Stimulated activated naive CD8-positive, alpha-beta T cell treated with anti-CD3 and anti-CD28 coated beads, Interleukin-15, Interleukin-2, amounts not matched to agents 100 ng/mL and 50 ng/mL, for 24 hours (primary cell): Measurements from ENCODE around the gene PPP1R36.

ENCODE experiments used
- H3K27ac Mint-ChIP-seq: one replicate; pipeline ENCODE4 v1.8.0; 2021; ENCODE audit warnings: mild to moderate bottlenecking, mixed read lengths
- H3K27me3 Mint-ChIP-seq: one replicate; pipeline ENCODE4 v1.8.0; 2021; ENCODE audit warnings: mixed read lengths
- H3K36me3 Mint-ChIP-seq: one replicate; pipeline ENCODE4 v1.8.0; 2021; ENCODE audit warnings: low read depth, mixed read lengths
- H3K4me1 Mint-ChIP-seq: one replicate; pipeline ENCODE4 v1.8.0; 2021; ENCODE audit warnings: low read depth, mixed read lengths
- H3K4me3 Mint-ChIP-seq: one replicate; pipeline ENCODE4 v1.8.0; 2021; ENCODE audit warnings: mild to moderate bottlenecking, mixed read lengths
- H3K9me3 Mint-ChIP-seq: one replicate; pipeline ENCODE4 v1.8.0; 2021; ENCODE audit warnings: mixed read lengths

The PPP1R36 gene, protein sequence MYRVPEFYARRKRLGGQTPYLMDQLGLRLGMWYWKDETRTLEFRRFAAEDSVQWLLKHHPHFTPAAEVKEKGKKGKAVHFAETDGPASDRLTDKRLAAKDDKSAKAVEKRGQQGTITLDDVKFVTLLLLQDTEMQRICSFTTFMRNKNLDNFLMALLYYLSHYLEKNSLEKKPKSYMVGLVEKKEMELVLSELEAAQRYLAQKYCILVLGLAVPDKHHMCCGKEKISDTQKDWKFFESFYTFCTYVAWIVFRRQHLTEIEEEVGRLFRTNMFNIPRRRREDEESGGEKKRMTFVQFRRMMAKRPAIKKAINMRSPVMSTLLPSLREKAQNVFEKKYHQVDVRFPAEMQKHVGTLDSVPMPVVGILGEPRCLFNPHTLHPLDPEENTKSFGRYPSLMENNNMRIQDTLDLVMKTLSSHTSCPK

DNA sequence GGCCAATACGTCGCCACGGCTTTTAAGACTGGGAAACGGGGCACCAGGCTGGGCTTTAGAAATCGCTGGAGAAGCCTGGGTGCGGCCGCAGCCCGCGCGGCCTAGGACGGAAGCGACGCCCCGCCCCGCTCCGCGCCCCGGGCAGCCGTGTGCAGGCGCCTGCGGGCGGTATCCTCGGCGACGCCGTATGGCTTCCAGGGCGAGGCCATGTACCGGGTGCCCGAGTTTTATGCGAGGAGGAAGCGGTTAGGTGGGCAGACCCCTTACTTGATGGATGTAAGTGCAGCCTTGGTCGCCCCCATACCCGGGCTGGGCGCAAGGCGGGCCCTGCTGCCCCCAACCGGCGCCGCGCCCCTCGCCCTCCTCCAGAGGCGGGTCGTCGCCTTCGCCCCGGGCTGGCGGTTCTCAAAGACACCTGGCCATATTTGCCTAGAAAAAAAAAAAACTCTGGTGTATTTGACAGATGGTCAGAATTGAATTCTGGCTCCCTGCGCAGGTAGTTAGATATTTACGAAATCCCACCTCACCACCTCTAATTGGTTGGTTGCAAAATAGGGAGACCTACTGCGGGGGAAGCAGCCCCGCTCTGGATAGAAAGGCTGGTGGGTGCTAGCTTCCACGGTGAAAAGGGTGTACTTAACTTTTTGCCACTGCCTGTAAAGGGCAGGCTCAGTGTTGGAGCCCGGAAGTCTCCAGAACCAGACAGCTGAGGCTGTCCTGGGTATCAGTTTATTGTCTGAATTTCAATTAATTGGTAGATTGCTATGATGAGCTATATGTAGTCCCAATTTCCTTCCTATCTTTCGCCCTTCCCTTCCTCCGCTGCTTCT, at the start of gene PPP1R36:
Gene PPP1R36 (plus strand): TSS at position 171 of the 830 bp plus-strand sequence. CDS start 37 bp downstream, at position 208.
- Mint-ChIP-seq H3K27me3 (peaks cover 29% of the 10 kb centered on the region), H3K36me3 (no peaks in the 10 kb centered on the region), H3K27ac (no peak within 1 kb of the TSS), H3K4me3 (peak within 1 kb of the TSS; percentile 66), H3K9me3 (no peaks in the 10 kb centered on the region), H3K4me1 (peaks cover 13% of the 10 kb centered on the region)

DNA sequence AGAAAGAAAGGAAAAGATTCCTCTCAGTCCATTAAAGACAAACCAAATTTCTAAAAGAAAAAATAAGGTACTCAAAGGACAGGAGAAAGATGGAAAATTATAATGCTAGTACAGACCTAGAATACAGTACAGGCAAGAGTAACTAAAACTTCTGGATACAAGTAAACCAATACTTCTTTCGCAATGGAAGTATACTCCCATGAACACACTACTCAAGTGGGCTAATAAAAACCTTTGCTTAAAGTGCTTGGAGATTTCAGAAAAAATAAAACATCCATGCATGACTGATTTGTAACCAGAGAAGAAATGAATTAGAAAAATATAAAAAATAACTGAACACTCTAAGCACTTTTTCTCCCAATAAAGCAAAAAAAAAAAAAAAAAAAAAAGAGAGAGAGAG, 49.7 kb upstream of the PPP1R36 start:
- Mint-ChIP-seq H3K27me3 (no peaks in the 10 kb centered on the region), H3K36me3 (peaks cover 40% of the 10 kb centered on the region), H3K4me3 (peak overlapping the region; percentile 51), H3K4me1 (peaks cover 65% of the 10 kb centered on the region), H3K27ac (peak overlapping the region; percentile 99), H3K9me3 (no peaks in the 10 kb centered on the region)

DNA sequence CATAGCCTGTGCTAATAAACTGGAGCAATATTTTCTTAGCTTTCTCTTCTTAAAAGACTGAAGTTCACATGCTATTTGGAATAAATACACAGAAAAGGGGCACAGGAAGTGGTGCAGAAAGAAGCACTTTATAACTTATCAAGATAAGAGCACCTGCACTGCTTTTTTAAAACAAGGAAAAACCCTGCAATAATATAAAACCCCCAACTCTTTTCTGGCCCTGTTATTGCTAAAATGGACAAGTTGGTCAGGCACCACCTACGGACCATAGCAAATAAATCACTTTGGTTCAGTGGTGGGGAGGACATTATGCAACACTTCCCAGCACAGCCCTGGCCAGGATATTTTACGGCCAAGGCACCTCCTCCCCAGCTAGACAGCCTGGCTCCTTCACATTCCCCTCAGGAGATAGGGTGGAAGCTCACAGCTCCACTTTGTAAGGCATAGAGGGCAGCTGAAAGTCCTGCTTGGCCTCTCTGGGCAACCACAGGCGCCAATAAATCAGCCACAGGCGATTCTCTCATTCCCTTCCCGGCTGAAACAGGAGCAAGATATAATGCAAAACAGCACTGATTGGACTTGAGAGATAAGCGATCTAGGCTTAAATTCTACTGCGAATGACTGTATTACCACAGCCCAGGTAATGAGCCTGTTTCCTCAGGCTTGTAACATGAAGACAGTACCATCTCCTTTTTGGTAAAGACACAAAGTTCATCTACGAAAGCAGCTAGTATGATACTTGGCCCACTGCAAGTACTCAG, 48.2 kb upstream of the PPP1R36 start:
- peak overlapping the region; percentile 99 for H3K4me3 Mint-ChIP-seq
- H3K27ac Mint-ChIP-seq: peak overlapping the region; percentile 99
- no peaks in the 10 kb centered on the region for H3K9me3 Mint-ChIP-seq
- H3K27me3 Mint-ChIP-seq: no peaks in the 10 kb centered on the region
- peaks cover 72% of the 10 kb centered on the region for H3K4me1 Mint-ChIP-seq
- H3K36me3 Mint-ChIP-seq: peaks cover 41% of the 10 kb centered on the region

DNA sequence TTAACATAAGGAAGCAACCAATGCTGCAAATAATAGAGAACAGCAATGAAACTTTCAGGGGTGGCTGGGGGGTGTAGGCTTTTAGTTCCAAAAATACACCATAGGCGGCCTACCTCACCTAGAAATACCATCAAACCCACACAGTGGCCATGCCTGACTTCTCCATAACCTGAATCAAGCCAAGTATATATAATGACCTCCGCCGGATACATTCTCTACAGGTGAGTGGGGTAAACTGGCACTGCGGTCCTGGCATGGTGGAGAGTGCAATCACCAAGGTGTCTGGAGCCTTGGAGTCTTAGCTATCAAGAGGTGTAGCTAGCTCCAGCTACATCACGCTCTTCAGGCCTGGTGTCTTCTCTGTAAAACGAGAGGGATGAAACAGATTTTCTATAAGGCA, 47.3 kb upstream of the PPP1R36 start:
- Mint-ChIP-seq H3K9me3 (no peaks in the 10 kb centered on the region), H3K4me1 (peaks cover 72% of the 10 kb centered on the region), H3K36me3 (peaks cover 39% of the 10 kb centered on the region), H3K27me3 (no peaks in the 10 kb centered on the region), H3K27ac (peak overlapping the region; percentile 99), H3K4me3 (peak overlapping the region; percentile 99)

DNA sequence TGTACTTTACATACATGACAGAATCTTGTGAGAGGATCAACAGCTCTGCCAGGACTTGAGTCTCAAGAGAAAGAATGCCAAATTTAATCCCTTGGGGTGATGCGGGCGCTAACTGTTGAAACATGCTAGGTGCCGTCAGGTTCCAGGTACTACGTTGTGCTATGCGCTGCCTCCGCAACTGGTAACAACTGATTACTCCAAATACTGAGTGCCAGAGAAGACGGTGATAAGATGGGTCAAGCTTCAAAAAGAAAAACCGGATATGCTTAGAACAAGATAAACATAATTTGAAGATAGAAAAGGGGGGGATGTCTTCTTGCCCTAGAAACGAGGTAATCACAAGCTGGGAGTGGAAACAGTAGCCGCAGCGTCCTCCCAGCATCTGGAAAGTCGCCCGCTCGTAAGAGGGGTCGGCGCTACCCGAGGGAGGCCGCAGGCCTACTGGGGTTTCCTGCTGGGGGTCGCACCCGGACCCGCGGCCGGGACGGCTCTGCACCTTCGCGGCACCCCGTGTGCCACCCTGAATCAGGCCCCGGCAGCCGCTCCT, 46.8 kb upstream of the PPP1R36 start:
- H3K9me3 Mint-ChIP-seq: no peaks in the 10 kb centered on the region
- peak overlapping the region; percentile 99 for H3K27ac Mint-ChIP-seq
- no peaks in the 10 kb centered on the region for H3K27me3 Mint-ChIP-seq
- peak overlapping the region; percentile 99 for H3K4me3 Mint-ChIP-seq
- H3K4me1 Mint-ChIP-seq: peaks cover 72% of the 10 kb centered on the region
- peaks cover 39% of the 10 kb centered on the region for H3K36me3 Mint-ChIP-seq

DNA sequence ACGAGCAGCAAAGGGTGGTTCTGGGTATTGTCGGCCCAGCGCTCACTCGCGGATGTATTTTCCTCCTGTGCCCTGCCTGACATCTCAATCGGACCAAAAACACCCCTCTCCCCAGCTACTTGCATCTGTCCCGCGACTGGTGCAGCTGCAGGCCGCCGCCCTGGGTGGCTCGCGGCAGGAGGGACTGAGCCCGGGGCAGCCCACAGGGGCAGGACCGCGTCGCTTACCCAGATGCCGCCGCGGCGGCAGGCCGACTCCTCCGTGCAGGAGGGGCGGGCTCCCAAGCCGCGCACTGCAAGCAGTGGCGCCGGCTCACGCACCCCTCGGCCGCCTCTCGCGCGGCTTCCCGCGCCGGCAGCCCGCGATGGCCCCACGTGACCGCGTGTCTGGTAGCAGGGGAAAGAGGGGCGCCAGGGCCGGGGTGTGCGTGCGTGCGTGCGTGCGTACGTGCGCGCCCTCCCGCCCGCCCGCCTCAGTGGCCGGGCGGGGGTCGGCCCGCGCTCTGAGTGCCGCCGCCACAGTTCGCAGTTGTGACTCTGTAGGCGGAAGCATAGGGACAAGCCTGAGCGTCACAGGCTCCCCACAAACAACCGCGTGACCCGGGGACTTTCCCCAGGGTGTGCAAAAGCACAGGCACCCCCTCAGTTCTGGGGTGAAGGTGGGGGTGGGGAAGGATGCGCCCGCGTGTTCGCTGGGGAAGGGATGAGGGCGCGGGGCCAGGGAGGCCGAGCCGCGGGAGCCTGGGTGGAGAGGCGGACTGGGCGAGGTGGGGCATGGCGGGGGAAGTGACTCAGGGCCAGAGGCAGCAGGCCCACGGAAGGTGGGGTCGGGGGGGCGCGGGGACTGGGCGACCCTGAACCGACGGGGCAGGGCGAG, 46.1 kb upstream of the PPP1R36 start, which contains the start of gene ZBTB25:
Gene ZBTB25 (minus strand): TSS at position 405 of the 876 bp plus-strand sequence. CDS start 13,305 bp downstream, outside the sequence.
- peaks cover 76% of the 10 kb centered on the region for H3K4me1 Mint-ChIP-seq
- H3K36me3 Mint-ChIP-seq: peaks cover 37% of the 10 kb centered on the region
- H3K27me3 Mint-ChIP-seq: no peaks in the 10 kb centered on the region
- no peaks in the 10 kb centered on the region for H3K9me3 Mint-ChIP-seq
- peak within 1 kb of the TSS; percentile 100 for H3K27ac Mint-ChIP-seq
- peak within 1 kb of the TSS; percentile 99 for H3K4me3 Mint-ChIP-seq

DNA sequence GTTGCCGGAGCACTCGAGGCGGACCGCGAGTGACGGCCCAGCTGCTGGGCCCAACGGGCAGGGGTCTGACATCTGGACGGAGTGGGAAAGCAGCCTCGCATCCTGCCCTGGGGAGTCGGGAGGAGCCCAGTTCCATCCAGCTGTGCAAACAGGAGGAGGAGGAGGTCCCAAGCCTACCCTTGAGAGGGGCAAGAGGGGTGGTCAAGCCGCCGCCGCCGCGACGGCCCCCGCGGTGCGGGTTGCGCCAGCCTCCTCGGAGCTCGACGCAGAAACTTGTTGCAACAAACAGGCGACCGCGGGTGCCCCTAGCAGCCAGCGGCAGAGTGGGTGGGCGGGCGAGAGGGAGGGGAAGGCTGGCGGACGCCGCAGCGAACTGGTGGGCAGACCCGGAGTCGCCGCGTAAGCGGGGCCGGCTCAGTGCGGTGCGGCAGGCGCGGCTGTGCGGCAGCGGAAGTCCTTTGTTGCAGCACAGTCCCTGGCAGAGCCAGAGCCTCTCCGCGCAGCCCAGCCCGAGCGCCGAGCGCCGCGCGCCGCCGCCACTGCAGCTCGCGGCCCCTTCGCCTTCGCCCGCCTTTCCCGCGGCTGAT, 45.4 kb upstream of the PPP1R36 start, which contains the start of gene ZBTB1:
Gene ZBTB1 (plus strand): TSS at position 461 of the 587 bp plus-strand sequence. CDS start 16,735 bp downstream, outside the sequence.
- H3K9me3 Mint-ChIP-seq: no peaks in the 10 kb centered on the region
- peak within 1 kb of the TSS; percentile 98 for H3K4me3 Mint-ChIP-seq
- H3K27ac Mint-ChIP-seq: peak within 1 kb of the TSS; percentile 100
- H3K27me3 Mint-ChIP-seq: no peaks in the 10 kb centered on the region
- peaks cover 33% of the 10 kb centered on the region for H3K36me3 Mint-ChIP-seq
- peaks cover 76% of the 10 kb centered on the region for H3K4me1 Mint-ChIP-seq

DNA sequence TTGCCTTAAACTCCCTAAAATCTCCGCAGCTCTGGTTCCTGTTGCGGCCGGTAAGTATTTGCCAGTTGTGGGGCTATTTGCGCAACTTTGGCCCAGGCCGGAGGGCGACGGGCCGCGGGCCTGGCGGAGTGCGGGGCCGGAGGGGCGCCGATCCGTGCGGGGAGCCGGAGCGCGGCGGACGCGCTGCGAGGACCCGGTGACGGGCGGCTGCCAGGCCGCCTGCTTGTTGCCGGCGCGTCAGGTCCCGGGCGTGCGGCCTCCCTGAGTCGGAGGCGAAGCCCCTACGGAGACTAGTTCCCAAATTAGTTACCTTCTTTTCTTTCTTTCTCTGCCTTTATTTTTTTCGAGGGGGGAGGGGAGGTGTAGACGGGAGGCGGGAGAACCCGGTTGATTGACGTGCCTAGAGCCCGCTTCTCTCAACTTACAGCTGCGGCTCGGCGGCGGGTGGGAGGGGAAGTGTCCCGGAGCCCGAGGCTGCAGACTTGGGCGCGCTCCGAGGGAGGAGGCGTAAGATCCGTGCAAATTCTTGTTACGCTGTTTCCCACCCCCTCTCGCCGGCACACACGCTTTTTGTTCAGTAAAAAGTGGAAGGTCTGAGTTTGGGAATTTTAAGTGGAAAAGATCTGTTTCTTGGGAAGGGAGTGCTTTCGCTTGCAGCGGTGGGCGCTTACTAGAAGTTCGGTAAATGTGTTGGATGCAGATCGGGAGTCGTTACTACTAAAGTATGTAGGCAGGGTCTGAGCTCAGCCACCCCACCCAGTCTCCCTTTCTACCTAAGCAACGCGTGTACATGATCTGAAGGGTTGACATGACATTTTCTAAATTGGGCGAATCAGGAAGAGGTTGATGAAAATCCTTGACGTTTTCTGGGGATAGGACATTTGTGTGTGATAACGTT, 44.6 kb upstream of the PPP1R36 start:
- Mint-ChIP-seq H3K27me3 (no peaks in the 10 kb centered on the region), H3K4me3 (peak overlapping the region; percentile 98), H3K4me1 (peaks cover 76% of the 10 kb centered on the region), H3K9me3 (no peaks in the 10 kb centered on the region), H3K36me3 (peaks cover 26% of the 10 kb centered on the region), H3K27ac (peak overlapping the region; percentile 100)

DNA sequence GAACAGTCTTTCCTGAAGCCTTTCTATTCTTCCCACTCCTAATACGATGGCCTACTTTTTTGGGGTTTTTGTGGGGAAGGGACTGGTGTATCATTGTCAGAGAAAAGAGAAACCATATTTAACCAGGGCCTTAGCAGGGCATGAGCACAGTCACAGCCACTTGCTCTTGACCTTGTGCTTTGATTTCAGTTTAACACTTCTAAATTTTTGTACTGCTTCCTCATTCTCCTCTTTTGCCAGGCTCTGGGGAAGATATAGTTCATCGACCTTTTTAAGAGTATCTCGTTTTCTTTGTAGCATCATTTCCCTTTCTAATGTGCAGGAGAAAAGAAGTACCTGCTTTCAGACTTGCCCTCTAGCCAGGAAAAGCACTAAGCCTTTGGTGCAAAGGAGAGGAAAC, 43.0 kb upstream of the PPP1R36 start:
- Mint-ChIP-seq H3K36me3 (peaks cover 31% of the 10 kb centered on the region), H3K9me3 (no peaks in the 10 kb centered on the region), H3K27me3 (no peaks in the 10 kb centered on the region), H3K27ac (peak overlapping the region; percentile 95), H3K4me3 (peak overlapping the region; percentile 98), H3K4me1 (peaks cover 76% of the 10 kb centered on the region)

DNA sequence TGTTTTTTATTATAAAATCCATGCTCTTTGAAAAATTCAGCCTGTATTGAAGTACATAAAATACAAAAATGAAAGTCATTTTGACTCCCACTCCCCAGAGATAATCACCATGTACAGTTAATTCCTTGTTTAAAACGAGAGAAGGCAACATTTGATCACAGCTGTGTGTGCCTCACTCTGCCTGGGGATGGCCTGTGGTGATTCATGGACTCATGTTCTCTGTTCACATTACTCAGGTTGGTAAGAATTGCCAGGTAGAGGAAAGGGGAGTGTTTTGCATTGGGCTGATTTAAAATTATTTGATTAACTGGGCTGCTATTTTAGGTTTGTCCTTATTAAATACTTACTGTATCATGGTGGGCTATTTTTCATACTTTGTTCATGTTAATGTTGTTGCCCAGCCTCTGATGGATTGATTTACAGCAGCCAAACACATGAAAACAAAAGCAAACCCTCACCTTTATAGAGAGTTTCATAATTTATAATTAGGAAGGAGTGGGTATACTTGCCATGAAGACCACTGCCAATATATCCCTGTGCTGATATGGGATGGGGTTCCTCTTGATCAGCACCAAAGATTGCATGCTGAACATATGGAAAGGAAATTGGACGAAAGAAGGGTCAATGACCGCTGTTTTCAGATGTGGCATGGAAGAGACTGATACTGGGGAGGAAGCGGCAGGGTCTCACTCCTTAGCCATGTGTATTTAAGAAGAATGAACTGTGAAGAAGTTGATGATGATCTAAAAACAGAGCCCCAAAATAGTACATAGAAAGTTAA, 42.2 kb upstream of the PPP1R36 start:
- Mint-ChIP-seq H3K4me3 (peak overlapping the region; percentile 98), H3K27ac (peak overlapping the region; percentile 95), H3K36me3 (peaks cover 25% of the 10 kb centered on the region), H3K27me3 (no peaks in the 10 kb centered on the region), H3K4me1 (peaks cover 74% of the 10 kb centered on the region), H3K9me3 (no peaks in the 10 kb centered on the region)

DNA sequence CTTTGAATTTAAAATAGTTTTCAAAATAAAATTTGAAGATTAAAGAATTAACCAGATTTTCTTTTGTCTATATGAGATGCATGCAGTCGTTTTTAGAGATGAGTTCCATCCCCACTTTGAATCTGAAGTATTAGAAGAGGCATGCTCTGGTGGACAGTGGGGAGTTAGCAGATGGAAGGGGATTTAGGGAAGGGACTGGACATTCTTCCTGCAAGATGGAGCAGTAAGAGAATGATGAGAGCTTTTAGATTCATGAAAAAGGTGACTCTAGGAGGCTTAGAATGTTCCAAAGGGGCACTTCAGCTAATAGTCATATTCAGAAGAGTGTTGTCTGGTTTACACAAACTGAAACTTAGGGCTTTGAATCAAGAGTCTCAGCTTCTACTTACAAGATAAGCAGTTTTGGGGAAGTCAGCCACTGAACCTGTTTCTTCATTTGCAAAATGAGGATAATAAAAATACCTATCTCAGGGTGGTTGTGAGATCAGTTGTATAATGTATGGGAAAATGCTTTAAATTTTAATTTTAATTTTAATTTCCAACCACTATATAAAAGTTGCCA, 41.5 kb upstream of the PPP1R36 start:
- H3K9me3 Mint-ChIP-seq: no peaks in the 10 kb centered on the region
- H3K36me3 Mint-ChIP-seq: peaks cover 20% of the 10 kb centered on the region
- H3K27ac Mint-ChIP-seq: peak overlapping the region; percentile 95
- H3K4me3 Mint-ChIP-seq: peak overlapping the region; percentile 98
- H3K4me1 Mint-ChIP-seq: peaks cover 77% of the 10 kb centered on the region
- no peaks in the 10 kb centered on the region for H3K27me3 Mint-ChIP-seq
